B cell (primary cell): ENCODE measurements around the gene NAV1. TPM values are rescaled to one million over a fixed set of nuclear protein-coding genes. Genes with fewer than 3 reads are reported as not detected.

Experiments
- ATAC-seq: fragments of 200-7000 bp; cut with Tn5 transposase; one replicate; pipeline ENCODE4 v1.10.0; 2021; ENCODE audit warnings: low read depth, mild to moderate bottlenecking, moderate number of reproducible peaks, moderate library complexity
- CTCF ChIA-PET: fragments of 350-600 bp; sonication (Branson Sonifier 250); formaldehyde crosslinking; loops from one replicate; lab custom pipeline; 2021; ENCODE audit warnings: antibody characterized with exemption, inconsistent platforms; lab: Charles Lee
- POLR2A ChIA-PET: fragments of 350-600 bp; sonication (Branson Sonifier 250); formaldehyde crosslinking; loops from one replicate; lab custom pipeline; 2021; ENCODE audit warnings: antibody characterized with exemption; lab: Charles Lee
- DNase-seq: peaks from one replicate; pipeline ENCODE4 v3.0.0; 2013
- H2AFZ ChIP-seq: 2 replicates; pipeline ENCODE4 v1.6.1; 2012; ENCODE audit warnings: mild to moderate bottlenecking, low read depth, low read length; ENCODE audit not compliant: insufficient read depth, poor library complexity, severe bottlenecking
- H3K27ac ChIP-seq, 2 donors: 1 replicate in 1 of 2; 2 replicates in 1 of 2; pipeline ENCODE4 v1.5.1; 2012 to 2013; ENCODE audit warnings: low read length in 2 of 2, mild to moderate bottlenecking in 2 of 2, moderate library complexity in 1 of 2
- H3K27me3 ChIP-seq, 4 experiments: fragments of 200-600 bp in 1 of 4; sonication (generic) in 1 of 4; replicated peaks in 1 of 4; 1 replicate in 2 of 4; 2 replicates in 2 of 4; pipeline versions ENCODE4 v1.6.1 to v1.7.0; 2013 to 2016; ENCODE audit warnings: low read length in 3 of 4, mild to moderate bottlenecking in 2 of 4, mixed read lengths in 1 of 4, moderate library complexity in 1 of 4; ENCODE audit not compliant: insufficient read depth in 4 of 4, control insufficient read depth in 3 of 4; ENCODE audit errors: control extremely low read depth in 1 of 4
- H3K36me3 ChIP-seq, 2 experiments: replicated peaks in 1 of 2; 1 replicate in 1 of 2; 2 replicates in 1 of 2; pipeline versions ENCODE4 v1.6.1 to v1.7.1; 2013; ENCODE audit warnings: low read length in 1 of 2; ENCODE audit not compliant: insufficient read depth in 2 of 2, control insufficient read depth in 1 of 2; ENCODE audit errors: control extremely low read depth in 1 of 2, extremely low read depth in 1 of 2
- H3K4me1 ChIP-seq, 2 donors: fragments of 200-600 bp in 1 of 2; sonication (generic) in 1 of 2; 1 replicate in 1 of 2; 2 replicates in 1 of 2; pipeline versions ENCODE4 v1.5.1 to v1.6.1; 2013 to 2017; ENCODE audit warnings: low read length in 2 of 2; ENCODE audit not compliant: control insufficient read depth in 2 of 2, insufficient read depth in 2 of 2
- H3K4me2 ChIP-seq: replicated peaks from 2 replicates; pipeline ENCODE3; 2012; ENCODE audit warnings: mild to moderate bottlenecking, low read depth, low read length; ENCODE audit not compliant: poor library complexity, severe bottlenecking
- H3K4me3 ChIP-seq, 5 experiments: fragments of 200-600 bp in 1 of 5; sonication (generic) in 1 of 5; 1 replicate in 3 of 5; 2 replicates in 2 of 5; pipeline versions ENCODE4 v1.5.1 to v1.7.0; 2011 to 2016; ENCODE audit warnings: low read length in 4 of 5, mild to moderate bottlenecking in 4 of 5, low read depth in 2 of 5, control low read depth in 1 of 5, moderate library complexity in 1 of 5; ENCODE audit not compliant: insufficient read depth in 1 of 5; ENCODE audit errors: control extremely low read depth in 1 of 5, extremely low read depth in 1 of 5
- H3K79me2 ChIP-seq: fragments of 200-600 bp; sonication (generic); one replicate; pipeline ENCODE4 v1.6.0; 2016; ENCODE audit warnings: low read length; ENCODE audit not compliant: control insufficient read depth, insufficient read depth
- H3K9ac ChIP-seq: fragments of 200-600 bp; sonication (generic); 2 replicates; pipeline ENCODE4 v1.6.1; 2017; ENCODE audit warnings: mild to moderate bottlenecking, low read length, moderate library complexity
- H3K9me3 ChIP-seq, 3 donors: one replicate each; pipeline versions ENCODE4 v1.6.1 to v1.7.1; 2013; ENCODE audit warnings: low read length in 2 of 3; ENCODE audit not compliant: control insufficient read depth in 2 of 3, insufficient read depth in 1 of 3; ENCODE audit errors: control extremely low read depth in 1 of 3
- H4K20me1 ChIP-seq: 2 replicates; pipeline ENCODE4 v1.6.0; 2012; ENCODE audit warnings: mild to moderate bottlenecking, low read length; ENCODE audit not compliant: insufficient read depth, control insufficient read depth, poor library complexity, severe bottlenecking
- H3K27ac Mint-ChIP-seq: one replicate; pipeline ENCODE4 v1.8.0; 2021; ENCODE audit warnings: mixed read lengths
- H3K27me3 Mint-ChIP-seq: one replicate; pipeline ENCODE4 v1.8.0; 2021; ENCODE audit warnings: mixed read lengths
- H3K4me1 Mint-ChIP-seq: one replicate; pipeline ENCODE4 v1.8.0; 2021; ENCODE audit warnings: mixed read lengths
- H3K4me3 Mint-ChIP-seq: one replicate; pipeline ENCODE4 v1.8.0; 2021; ENCODE audit warnings: mixed read lengths
- H3K9me3 Mint-ChIP-seq: one replicate; pipeline ENCODE4 v1.8.0; 2022; ENCODE audit warnings: mixed read lengths; ENCODE audit not compliant: insufficient read depth
- CTCF ChIP-seq: fragments of 200-600 bp; IDR thresholded peaks from one replicate; pipeline ENCODE4 v1.8.0; 2022; ENCODE audit warnings: antibody characterized with exemption, mild to moderate bottlenecking
- EZH2 ChIP-seq: IDR thresholded peaks from 2 replicates; pipeline ENCODE4 v1.6.1; 2012; ENCODE audit warnings: borderline replicate concordance, low read depth, mild to moderate bottlenecking, moderate library complexity, low read length; ENCODE audit not compliant: insufficient read depth, poor library complexity, severe bottlenecking
- WGBS: methylation state at CpG from one replicate; pipeline ENCODE4 v1.1.5; 2013; ENCODE audit warnings: missing lambda C conversion rate; ENCODE audit not compliant: insufficient coverage; 5-methylcytosine and 5-hydroxymethylcytosine counted together
- intact Hi-C: fragments of 100-400 bp; cut with micrococcal nuclease; formaldehyde crosslinking; loops from one replicate; pipeline ENCODE4 v1.10.0; 2022
- polyA plus RNA-seq: library from polyadenylated mRNA; depleted of rRNA; stranded (reverse); fragments of >200 nt; gene quantifications from 2 replicates; pipeline ENCODE4 v1.2.3, GENCODE V29; 2012
- total RNA-seq, 2 donors: library from RNA; stranded (reverse); fragments of 120-200 nt in 1 of 2; gene quantifications; 1 replicate in 1 of 2; 2 replicates in 1 of 2; pipeline versions ENCODE4 v1.2.3 to v1.2.4, GENCODE V29; 2013 to 2022

The NAV1 gene
- total and polyA plus RNA-seq, 2 donors (not counting 1 experiment from before 2014, with no cell fraction given): 1.5 to 4.3 TPM

DNA sequence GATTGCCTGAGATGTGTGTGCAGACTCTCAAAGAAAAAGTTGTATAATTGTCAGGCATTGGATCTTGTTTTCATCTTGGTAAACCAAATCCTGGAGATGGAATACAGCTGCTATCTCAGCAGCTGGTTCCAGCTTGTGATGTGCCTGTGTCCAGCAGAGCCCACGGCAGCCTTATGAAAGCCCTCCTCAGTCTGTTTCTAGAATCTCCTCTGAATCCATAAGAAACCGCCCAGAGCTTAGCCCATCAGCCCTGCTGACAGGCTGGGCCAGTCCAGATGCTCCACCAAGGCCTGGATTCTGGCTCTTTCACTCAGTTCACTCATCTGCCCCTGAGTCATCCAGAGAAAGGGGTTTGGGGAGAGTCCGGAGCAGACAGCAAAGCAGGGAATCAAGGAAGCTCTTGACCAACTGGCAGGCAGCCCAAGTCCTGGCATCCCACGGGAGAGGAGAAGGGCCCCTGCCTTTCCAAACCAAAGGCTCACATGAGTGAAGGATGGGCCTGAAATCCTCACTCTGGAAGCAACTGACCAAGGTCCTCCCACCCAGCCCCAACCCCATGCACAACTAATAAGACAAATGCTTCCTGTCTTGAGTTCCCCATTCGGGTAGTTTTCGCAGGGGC is 45.7 kb downstream of the NAV1 start:
- no peaks in the 10 kb centered on the region for H3K9me3 ChIP-seq
- TF ChIP-seq CTCF (no peak), EZH2 (no peak)
- no peak for ATAC-seq
- H3K9ac ChIP-seq: no peak overlapping the region
- CTCF ChIA-PET: interaction anchor here (1.6 kb wide), 1 partner anchor 11 kb away, joined by 3 read pairs; no protein-coding TSS in a partner anchor
- H3K27me3 ChIP-seq: no peaks in the 10 kb centered on the region
- POLR2A ChIA-PET: no interaction called here
- no peaks in the 10 kb centered on the region for H4K20me1 ChIP-seq
- no peaks in the 10 kb centered on the region for H3K79me2 ChIP-seq
- Mint-ChIP-seq H3K9me3 (no peaks in the 10 kb centered on the region), H3K27me3 (peaks cover 7% of the 10 kb centered on the region), H3K4me1 (no peaks in the 10 kb centered on the region), H3K27ac (no peak overlapping the region), H3K4me3 (no peak overlapping the region)
- no peak overlapping the region for H3K4me3 ChIP-seq
- WGBS: 75% methylated on average over 6 of the region's 6 CpGs
- intact Hi-C loops: no loop called here
- no peak overlapping the region for H3K27ac ChIP-seq
- H3K4me1 ChIP-seq: no peaks in the 10 kb centered on the region
- DNase-seq: no peak
- H2AFZ ChIP-seq: no peak overlapping the region
- H3K4me2 ChIP-seq: no peak overlapping the region
- H3K36me3 ChIP-seq: no peaks in the 10 kb centered on the region

- Histone ChIP-seq H3K36me3 (no peaks in the 10 kb centered on the region), H3K4me3 (no peak overlapping the region), H2AFZ (no peak overlapping the region), H3K4me2 (no peak overlapping the region), H3K4me1 (no peaks in the 10 kb centered on the region), H3K27me3 (no peaks in the 10 kb centered on the region), H3K9ac (no peak overlapping the region), H3K79me2 (no peaks in the 10 kb centered on the region), H3K9me3 (no peaks in the 10 kb centered on the region), H3K27ac (no peak overlapping the region), H4K20me1 (no peaks in the 10 kb centered on the region)
- 17% methylated on average over 1 of the region's 3 CpGs for WGBS
- Mint-ChIP-seq H3K27me3 (peaks cover 6% of the 10 kb centered on the region), H3K9me3 (no peaks in the 10 kb centered on the region), H3K4me3 (no peak overlapping the region), H3K4me1 (no peaks in the 10 kb centered on the region), H3K27ac (no peak overlapping the region)
- ATAC-seq: no peak
- no peak for DNase-seq
- TF ChIP-seq CTCF: no peak
- POLR2A ChIA-PET: no interaction called here
- CTCF ChIA-PET: interaction anchor here (1.6 kb wide), 1 partner anchor 10 kb away, joined by 3 read pairs; no protein-coding TSS in a partner anchor
- intact Hi-C loops: no loop called here
Observed at GRCh38 chr1:201585093-201585483, 46.2 kb downstream of the NAV1 start.
